Erythroblast (primary cell): ENCODE results near the gene NRBF2.

Experiments used
- GATA1 ChIP-seq: IDR thresholded peaks from 2 replicates; pipeline ENCODE4 v1.6.1; 2011; ENCODE audit warnings: low read depth, mild to moderate bottlenecking, control low read depth, low read length, moderate library complexity
- POLR2A ChIP-seq: IDR thresholded peaks from 2 replicates; pipeline ENCODE4 v1.6.1; 2011; ENCODE audit warnings: mild to moderate bottlenecking, low read length

DNA sequence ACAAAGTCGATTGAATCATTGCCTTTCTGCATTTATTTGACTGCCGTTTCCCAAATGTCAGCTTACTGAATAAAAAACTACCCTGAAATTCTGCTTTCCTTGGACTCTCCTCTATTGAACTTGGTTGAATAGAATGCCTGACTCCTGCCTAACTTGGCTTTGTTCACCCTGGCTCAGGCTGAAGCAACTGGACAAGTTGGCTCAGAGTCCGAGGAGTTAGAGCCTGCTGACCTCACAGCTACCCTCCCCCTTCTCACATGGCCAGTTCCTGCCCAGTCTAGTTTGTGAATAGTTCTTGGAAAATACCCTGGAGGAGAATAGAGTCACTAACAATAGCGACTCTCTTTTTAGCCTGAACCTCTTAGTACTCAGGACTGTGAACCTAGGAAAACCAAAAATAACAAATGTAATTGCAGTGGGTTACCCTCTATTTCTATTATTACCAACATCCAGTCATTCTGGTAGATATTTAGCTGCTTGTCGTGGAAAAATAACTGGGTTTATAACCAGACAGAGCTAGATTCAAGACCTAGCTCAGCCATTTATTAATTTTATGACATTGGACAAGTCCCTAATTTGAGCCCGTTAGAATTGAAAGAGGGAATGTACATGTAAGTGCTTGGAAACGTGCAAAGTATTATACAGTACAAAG, 17.3 kb upstream of the NRBF2 start:
- TF ChIP-seq POLR2A (no peak), GATA1 (no peak)
